Mucosa of descending colon (tissue), 3 donors: ENCODE results near the gene CEACAM21. TPM values are rescaled to one million over a fixed set of nuclear protein-coding genes. Genes with fewer than 3 reads are reported as not detected.

Source experiments
- ATAC-seq: fragments of 200-7000 bp; cut with Tn5 transposase; one replicate; pipeline ENCODE4 v1.9.1; 2020; ENCODE audit warnings: mild to moderate bottlenecking, moderate library complexity
- DNase-seq, 3 donors: peaks; one replicate each; pipeline ENCODE4 v3.0.0-alpha.2; 2020
- H3K36me3 ChIP-seq: fragments of 200-600 bp; one replicate; pipeline ENCODE4 v1.8.0; 2021; ENCODE audit warnings: low read depth, mild to moderate bottlenecking
- H3K4me1 ChIP-seq: fragments of 200-600 bp; one replicate; pipeline ENCODE4 v1.8.0; 2021; ENCODE audit warnings: low read depth, mild to moderate bottlenecking
- H3K4me3 ChIP-seq: fragments of 200-600 bp; one replicate; pipeline ENCODE4 v1.8.0; 2021; ENCODE audit warnings: mild to moderate bottlenecking
- H3K9me3 ChIP-seq: fragments of 200-600 bp; one replicate; pipeline ENCODE4 v1.8.0; 2021; ENCODE audit warnings: mild to moderate bottlenecking
- intact Hi-C, 2 donors: fragments of 100-400 bp; cut with DNase I in 1 of 2; cut with micrococcal nuclease in 1 of 2; formaldehyde crosslinking; loops; one replicate each; pipeline versions ENCODE4 v1.11.0 to v1.11.1; 2022; cut with DNase I, micrococcal nuclease
- total RNA-seq, 3 donors: library from RNA; stranded (reverse); fragmentation: NEBNext Ultra II Directional in 2 of 3; extraction: Animal tissue kit (Norgen Biotek cat#: 25700) in 2 of 3; gene quantifications; one replicate each; pipeline versions ENCODE4 v1.2.1 to v1.2.4, GENCODE V29; 2021 to 2023
- TF ChIP-seq, protein P1 (sequence below): fragments of 200-600 bp; IDR thresholded peaks from one replicate; pipeline ENCODE4 v1.8.0; 2022; ENCODE audit warnings: antibody characterized with exemption, mild to moderate bottlenecking
- donor health status: DM: no; HTN: no; CAD: no; lungs with moderate emphysema.
- donor health status: DM: no; HTN: no; CAD: no.
- donor health status: DM: no; HTN: yes; CAD: no.

The CEACAM21 gene
- total RNA-seq, 3 donors from 2014 or later = 1.4 to 2.1 (median 1.9) TPM

DNA sequence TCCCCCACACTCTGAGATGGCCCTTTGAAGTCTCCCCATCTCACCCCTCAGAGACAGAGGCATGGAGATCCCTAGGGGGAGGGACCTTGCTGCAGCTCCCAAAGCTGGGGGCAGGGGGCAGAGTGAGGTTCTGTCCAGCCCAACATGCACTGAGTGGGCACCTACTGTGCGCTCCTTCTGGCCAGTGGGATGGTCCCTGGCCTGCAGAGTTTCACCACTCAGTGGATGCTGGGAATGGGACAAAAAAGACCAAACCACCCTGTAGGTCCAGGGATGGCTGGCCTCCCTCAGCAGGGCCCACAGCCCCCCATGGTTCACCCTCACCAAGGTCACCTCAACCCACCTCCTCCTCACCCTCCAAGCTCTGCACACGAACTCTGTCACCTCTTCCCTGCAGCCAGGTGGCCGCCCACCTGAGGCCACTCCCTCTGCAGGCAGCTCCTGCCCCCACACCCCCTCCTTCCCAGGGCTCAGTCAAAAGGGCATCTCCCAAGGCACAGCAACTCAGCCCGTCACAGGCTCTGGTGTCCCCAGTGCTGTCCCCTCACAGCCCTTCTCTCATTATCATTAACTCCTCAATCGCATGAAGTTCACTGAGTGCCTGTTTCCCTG, 16.1 kb downstream of the CEACAM21 start:
- TF ChIP-seq, protein P1, sequence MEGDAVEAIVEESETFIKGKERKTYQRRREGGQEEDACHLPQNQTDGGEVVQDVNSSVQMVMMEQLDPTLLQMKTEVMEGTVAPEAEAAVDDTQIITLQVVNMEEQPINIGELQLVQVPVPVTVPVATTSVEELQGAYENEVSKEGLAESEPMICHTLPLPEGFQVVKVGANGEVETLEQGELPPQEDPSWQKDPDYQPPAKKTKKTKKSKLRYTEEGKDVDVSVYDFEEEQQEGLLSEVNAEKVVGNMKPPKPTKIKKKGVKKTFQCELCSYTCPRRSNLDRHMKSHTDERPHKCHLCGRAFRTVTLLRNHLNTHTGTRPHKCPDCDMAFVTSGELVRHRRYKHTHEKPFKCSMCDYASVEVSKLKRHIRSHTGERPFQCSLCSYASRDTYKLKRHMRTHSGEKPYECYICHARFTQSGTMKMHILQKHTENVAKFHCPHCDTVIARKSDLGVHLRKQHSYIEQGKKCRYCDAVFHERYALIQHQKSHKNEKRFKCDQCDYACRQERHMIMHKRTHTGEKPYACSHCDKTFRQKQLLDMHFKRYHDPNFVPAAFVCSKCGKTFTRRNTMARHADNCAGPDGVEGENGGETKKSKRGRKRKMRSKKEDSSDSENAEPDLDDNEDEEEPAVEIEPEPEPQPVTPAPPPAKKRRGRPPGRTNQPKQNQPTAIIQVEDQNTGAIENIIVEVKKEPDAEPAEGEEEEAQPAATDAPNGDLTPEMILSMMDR = no peak
- H3K36me3 ChIP-seq = no peaks in the 10 kb centered on the region
- intact Hi-C loops = no loop called here
- no peaks in the 10 kb centered on the region for H3K4me1 ChIP-seq
- H3K9me3 ChIP-seq = no peaks in the 10 kb centered on the region
- H3K4me3 ChIP-seq = no peak overlapping the region
- no peak for DNase-seq
- no peak for ATAC-seq

DNA sequence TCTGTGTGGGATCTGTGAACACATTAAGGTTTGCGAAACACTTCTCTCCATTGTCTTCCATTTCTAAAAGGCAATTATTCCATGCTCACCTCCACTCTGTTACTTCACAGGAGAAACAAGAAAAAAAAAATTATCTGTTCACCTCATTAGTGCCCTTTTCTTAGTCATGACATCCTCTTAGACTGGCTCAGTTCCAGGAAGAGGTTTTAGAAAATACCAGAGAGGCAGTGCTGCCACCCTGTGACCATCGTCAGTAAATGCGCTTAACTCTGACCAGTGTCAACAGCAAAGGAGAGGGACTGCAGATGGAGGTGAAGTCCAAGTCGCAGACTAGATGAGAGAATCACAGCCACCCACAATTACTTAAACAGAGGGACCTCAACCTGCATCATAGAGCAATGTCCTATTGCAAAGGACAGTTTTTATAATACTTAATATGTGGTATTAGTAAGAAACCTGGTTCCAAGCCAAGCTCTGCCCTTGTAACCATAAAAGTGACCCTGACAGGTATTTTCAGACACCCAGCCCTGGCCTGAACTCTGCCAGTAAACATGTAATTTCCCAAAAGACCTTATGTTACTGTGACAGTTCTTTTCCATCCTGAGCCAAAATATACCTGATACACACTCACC, 19.4 kb downstream of the CEACAM21 start:
- H3K4me3 ChIP-seq = no peak overlapping the region
- ATAC-seq (peak; percentile 93), DNase-seq (peak in 2 of 3 donors; percentile 54 to 57)
- no peaks in the 10 kb centered on the region for H3K9me3 ChIP-seq
- H3K36me3 ChIP-seq = no peaks in the 10 kb centered on the region
- intact Hi-C loops = no loop called here
- no peaks in the 10 kb centered on the region for H3K4me1 ChIP-seq
- TF ChIP-seq, protein P1 = no peak

DNA sequence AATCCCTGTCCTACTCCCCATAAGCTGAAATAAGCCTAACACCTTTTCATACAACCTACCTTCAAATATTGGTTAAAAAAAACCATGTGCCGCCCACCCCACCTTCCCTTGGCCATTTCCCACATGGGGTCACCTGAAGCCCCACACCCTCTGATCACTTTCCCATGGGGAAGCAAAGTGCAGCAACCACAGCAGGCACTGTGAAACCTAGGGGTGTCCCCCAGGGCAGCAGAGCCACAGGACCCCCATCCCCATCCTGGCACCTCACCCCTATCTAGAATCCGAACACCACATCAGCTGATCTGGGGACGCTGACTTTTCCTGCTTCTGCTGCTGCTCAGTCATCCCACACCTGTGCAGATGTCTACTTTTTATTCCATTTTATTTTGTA, 19.9 kb downstream of the CEACAM21 start:
- DNase-seq (no peak), ATAC-seq (no peak)
- no peaks in the 10 kb centered on the region for H3K9me3 ChIP-seq
- TF ChIP-seq, protein P1 = no peak
- no peak overlapping the region for H3K4me3 ChIP-seq
- intact Hi-C loops = no loop called here
- no peaks in the 10 kb centered on the region for H3K36me3 ChIP-seq
- no peaks in the 10 kb centered on the region for H3K4me1 ChIP-seq

DNA sequence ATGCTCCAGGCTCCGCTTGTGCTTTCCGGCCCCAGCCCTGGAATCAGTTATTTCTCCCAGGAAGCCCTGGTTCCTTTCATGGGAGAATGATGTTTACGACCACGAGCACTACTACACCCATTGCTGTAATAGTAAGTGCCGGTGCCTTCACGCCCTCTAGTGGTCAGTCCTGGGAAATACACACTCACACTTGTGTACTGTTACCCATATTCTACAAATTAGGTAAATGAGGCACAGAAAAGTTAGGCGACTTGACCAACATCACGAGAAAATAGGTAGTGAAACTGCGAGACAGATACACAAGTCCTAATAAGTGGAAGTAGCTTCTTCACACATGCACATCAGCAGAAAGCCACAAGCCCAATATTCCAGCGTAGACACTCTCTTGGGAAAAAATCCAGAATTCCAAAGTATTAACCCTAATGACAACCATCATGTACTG, 21.7 kb downstream of the CEACAM21 start:
- Histone ChIP-seq H3K9me3 (no peaks in the 10 kb centered on the region), H3K36me3 (no peaks in the 10 kb centered on the region), H3K4me3 (no peak overlapping the region), H3K4me1 (no peaks in the 10 kb centered on the region)
- ATAC-seq (peak; percentile 92), DNase-seq (peak in 1 of 3 donors; percentile 87)
- intact Hi-C loops = no loop called here
- TF ChIP-seq, protein P1 = peak; percentile 83

DNA sequence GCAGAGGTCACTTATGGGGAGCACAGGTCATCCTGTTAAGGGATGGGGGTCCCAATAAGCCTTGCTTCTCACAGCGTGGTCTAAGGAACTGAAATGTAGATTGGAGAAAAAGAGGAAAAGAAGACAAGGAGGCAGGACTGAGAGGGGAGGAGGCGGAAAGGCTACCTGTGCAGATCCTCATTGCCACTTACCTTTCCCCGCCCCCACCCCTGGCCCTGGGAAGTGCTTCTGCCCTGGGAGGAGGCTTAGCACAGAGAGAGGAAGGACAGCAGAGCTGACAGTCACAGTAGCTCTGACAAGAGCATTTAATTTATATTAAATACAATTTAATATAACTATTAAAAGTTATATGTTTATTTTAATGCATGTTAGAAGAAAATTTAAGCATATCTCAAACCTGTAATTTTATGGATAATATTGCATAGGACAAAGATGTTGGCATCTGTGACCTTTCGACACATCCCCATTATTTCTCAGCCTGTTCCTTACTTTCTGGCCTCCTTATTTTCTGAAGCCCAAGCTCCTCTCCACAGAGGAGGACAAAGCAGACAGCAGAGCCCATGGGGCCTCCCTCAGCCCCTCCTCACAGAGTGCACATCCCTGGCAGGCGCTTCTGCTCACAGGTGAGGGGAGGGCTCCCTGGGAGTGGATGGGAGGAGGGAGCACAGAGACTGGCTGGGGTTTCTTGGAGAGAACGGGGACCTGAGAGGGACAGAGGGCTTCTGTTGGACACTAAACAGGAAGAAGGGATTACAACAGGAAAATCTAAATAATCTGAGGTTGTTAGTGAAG, 23.4 kb downstream of the CEACAM21 start:
- H3K4me1 ChIP-seq = no peaks in the 10 kb centered on the region
- intact Hi-C loops = no loop called here
- ATAC-seq (no peak), DNase-seq (no peak)
- no peaks in the 10 kb centered on the region for H3K9me3 ChIP-seq
- no peak overlapping the region for H3K4me3 ChIP-seq
- TF ChIP-seq, protein P1 = no peak
- no peaks in the 10 kb centered on the region for H3K36me3 ChIP-seq
